HG03139 (cell line): ENCODE measurements around the gene RRP1B.
A peak's percentile ranks its signal among the peaks of the same experiment; 100 is the strongest.
"Not testable (repeated sequence)": the region's sequence is repeated elsewhere in the genome, so short reads cannot be mapped to it uniquely, and the experiment has no call there.

Experiments
- ATAC-seq: cut with Tn5 transposase; IDR thresholded peaks from one replicate; pipeline ENCODE4 v1.9.1; 2021; ENCODE audit not compliant: unreplicated experiment

RRP1B gene

GRCh38 chr21:43659136-43660000 lies at the start of gene RRP1B, which contains the start of gene HSF2BP:
Gene RRP1B, plus strand, starts transcription at chr21:43659560. Its CDS starts 105 bp downstream, at chr21:43659665.
Gene HSF2BP, minus strand, starts transcription at chr21:43659488. Its CDS starts 1,392 bp downstream, at chr21:43658096.
- peak; percentile 70 for ATAC-seq

GRCh38 chr21:43611598-43612369 lies 47.6 kb upstream of the RRP1B start:
- no peak for ATAC-seq

GRCh38 chr21:43613755-43614638 lies 45.4 kb upstream of the RRP1B start:
- ATAC-seq = no peak

GRCh38 chr21:43614839-43615238 lies 44.5 kb upstream of the RRP1B start:
- no peak for ATAC-seq

GRCh38 chr21:43616861-43617260 lies 42.5 kb upstream of the RRP1B start:
- not testable (repeated sequence) for ATAC-seq

GRCh38 chr21:43618940-43619339 lies 40.4 kb upstream of the RRP1B start:
- ATAC-seq = no peak

GRCh38 chr21:43619344-43619743 lies 40.0 kb upstream of the RRP1B start:
- ATAC-seq = no peak

GRCh38 chr21:43619856-43620255 lies 39.5 kb upstream of the RRP1B start:
- no peak for ATAC-seq

- no peak for ATAC-seq
Measured at GRCh38 chr21:43622796-43623195, 36.6 kb upstream of the RRP1B start.

GRCh38 chr21:43623588-43623987 lies 35.8 kb upstream of the RRP1B start:
- ATAC-seq = no peak

- no peak for ATAC-seq
Measured at GRCh38 chr21:43624339-43624738, 35.0 kb upstream of the RRP1B start.

GRCh38 chr21:43626390-43626789 lies 33.0 kb upstream of the RRP1B start:
- no peak for ATAC-seq

- ATAC-seq = no peak
Measured at GRCh38 chr21:43627527-43627926, 31.8 kb upstream of the RRP1B start.

- ATAC-seq = no peak
Measured at GRCh38 chr21:43631411-43632107, 27.8 kb upstream of the RRP1B start.

GRCh38 chr21:43632373-43632905 lies 26.9 kb upstream of the RRP1B start:
- ATAC-seq = no peak

GRCh38 chr21:43634618-43635017 lies 24.7 kb upstream of the RRP1B start:
- no peak for ATAC-seq

- ATAC-seq = no peak
Measured at GRCh38 chr21:43635436-43635835, 23.9 kb upstream of the RRP1B start.

GRCh38 chr21:43637530-43638158 lies 21.7 kb upstream of the RRP1B start:
- no peak for ATAC-seq

GRCh38 chr21:43639470-43640353 lies 19.6 kb upstream of the RRP1B start:
- no peak for ATAC-seq
